Measurements from ENCODE around the gene CCIN. TPM values are rescaled to one million over a fixed set of nuclear protein-coding genes. Genes with fewer than 3 reads are reported as not detected.

CCIN gene
- total and polyA plus RNA-seq, 2 of the 4 experiments (the other 2 are of a cell fraction), result 0.80 to 1.1 TPM

GRCh38 chr9:36194326-36195000 lies 25.3 kb downstream of the CCIN start:
- Histone ChIP-seq H2BK5ac (ENCODE audit: low read depth, low read length, poor library complexity, severe bottlenecking) (peak overlapping the region; percentile 32), H3K56ac (ENCODE audit: extremely low read depth, insufficient read depth, low read length) (no peak overlapping the region), H3K4me1 (ENCODE audit: control insufficient read depth, insufficient read depth, low read length) (peaks cover 11% of the 10 kb centered on the region), H3K9me1 (ENCODE audit: insufficient read depth, low read length) (peaks cover 12% of the 10 kb centered on the region), H3K27ac (ENCODE audit: insufficient read depth, low read length) (no peak overlapping the region), H2AFZ (replicated peaks; ENCODE audit: low read length, poor library complexity) (no peak overlapping the region), H2AK9ac (replicated peaks; ENCODE audit: low read depth, low read length, poor library complexity) (no peak overlapping the region), H4K91ac (ENCODE audit: insufficient read depth, low read depth, low read length) (no peak overlapping the region), H3K36me3 (ENCODE audit: control insufficient read depth, insufficient read depth, low read length) (peaks cover 13% of the 10 kb centered on the region), H4K5ac (ENCODE audit: low read depth, low read length) (no peak overlapping the region), H2AK5ac (ENCODE audit: low read depth, low read length) (no peak overlapping the region), H3K18ac (ENCODE audit: low read depth, low read length) (no peak overlapping the region), H3K27me3 (ENCODE audit: control insufficient read depth, insufficient read depth, low read length) (no peaks in the 10 kb centered on the region), H3K14ac (replicated peaks; ENCODE audit: low read depth, low read length) (no peak overlapping the region), H4K20me1 (ENCODE audit: insufficient read depth, low read length) (peaks cover 59% of the 10 kb centered on the region), H2BK120ac (ENCODE audit: low read depth, low read length) (no peak overlapping the region), H3K79me1 (ENCODE audit: low read depth in 1 of 2, low read length in 2 of 2) (peaks cover 8 to 61% of the 10 kb centered on the region in 2 experiments; a peak in 3 of 4 replicates), H2BK15ac (ENCODE audit: low read depth, low read length) (no peak overlapping the region), H3K4ac (ENCODE audit: low read depth, low read length) (no peak overlapping the region), H3K9me3 (ENCODE audit: control insufficient read depth, insufficient read depth, low read length) (no peaks in the 10 kb centered on the region), H3K9ac (ENCODE audit: low read depth, low read length) (no peak overlapping the region; the same call in 1 of the 2 replicates), H2BK20ac (ENCODE audit: low read depth, low read length) (no peak overlapping the region), H3K4me2 (ENCODE audit: low read depth, low read length) (peak overlapping the region; percentile 62), H3K4me3 (ENCODE audit: insufficient read depth, low read depth, low read length) (no peak overlapping the region), H4K8ac (ENCODE audit: low read depth in 2 of 2, low read length in 2 of 2) (peak overlapping the region in 1 of 2 experiments; percentile 31; a peak in 1 of 4 replicates), H3K23ac (ENCODE audit: low read depth, low read length) (peak overlapping the region; percentile 86; the same call in 1 of the 2 replicates)
- 75% methylated on average over 2 of the region's 4 CpGs; no CpG with 5 or more reads in 1 of the 2 experiments for WGBS, 2 experiments (ENCODE audit: extremely low coverage in 2 of 2, insufficient read length in 1 of 2)
- in situ Hi-C loops (cut with MboI; ENCODE audit: low sequenced_read_pairs) (no loop called here), dilution Hi-C loops (cut with HindIII; ENCODE audit: low sequenced_read_pairs, unreplicated experiment) (no loop called here), intact Hi-C loops (cut with micrococcal nuclease) (loop anchor here (5.0 kb wide), 2 partner anchors 92 to 133 kb away; no protein-coding TSS in a partner anchor)
- POLR2A ChIA-PET (ENCODE audit: unreplicated experiment), result no interaction called here
- ATAC-seq (ENCODE audit: low read depth) (no peak), DNase-seq (peak; percentile 25)
- BruUV-seq (replicated peaks), result no TSS peak
- TF ChIP-seq MXI1 (IDR thresholded peaks at IDR 0.05; ENCODE audit: borderline replicate concordance, low read depth, low read length) (no peak), MAZ (IDR thresholded peaks at IDR 0.05; ENCODE audit: borderline replicate concordance, low read depth, low read length) (no peak), SMC3 (IDR thresholded peaks at IDR 0.05; ENCODE audit: low read depth, low read length) (no peak)
- CTCF ChIA-PET, result interaction anchor here (0.6 kb wide), 1 partner anchor 75 kb away, joined by 3 read pairs; no protein-coding TSS in a partner anchor
